Natural killer cell (primary cell): ENCODE results near the gene CLK3. TPM values are rescaled to one million over a fixed set of nuclear protein-coding genes. Genes with fewer than 3 reads are reported as not detected.

ENCODE experiments used
- ATAC-seq, 3 donors: fragments of 150-1000 bp in 2 of 3; fragments of 200-7000 bp in 1 of 3; cut with Tn5 transposase; 1 replicate in 1 of 3; 2 replicates in 2 of 3; pipeline ENCODE4 v1.10.0; 2021; ENCODE audit warnings: mild to moderate bottlenecking in 2 of 3, moderate library complexity in 2 of 3
- DNase-seq, 2 donors: peaks; one replicate each; pipeline versions ENCODE4 v3.0.0 to v3.0.0-alpha.2; 2013 to 2021; ENCODE audit warnings: mixed read lengths in 1 of 2
- H3K27ac ChIP-seq: one replicate; pipeline ENCODE4 v1.5.1; 2013; ENCODE audit warnings: mild to moderate bottlenecking, low read length
- H3K27me3 ChIP-seq: one replicate; pipeline ENCODE4 v1.6.1; 2013; ENCODE audit warnings: low read length; ENCODE audit not compliant: control insufficient read depth, insufficient read depth
- H3K36me3 ChIP-seq: one replicate; pipeline ENCODE4 v1.6.1; 2013; ENCODE audit warnings: low read length; ENCODE audit not compliant: control insufficient read depth, insufficient read depth
- H3K4me1 ChIP-seq: one replicate; pipeline ENCODE4 v1.6.1; 2013; ENCODE audit warnings: low read length; ENCODE audit not compliant: control insufficient read depth, insufficient read depth
- H3K4me3 ChIP-seq: one replicate; pipeline ENCODE4 v1.5.1; 2013; ENCODE audit warnings: low read length
- H3K9me3 ChIP-seq: one replicate; pipeline ENCODE4 v1.6.1; 2013; ENCODE audit warnings: low read length; ENCODE audit not compliant: control insufficient read depth, insufficient read depth
- H3K27ac Mint-ChIP-seq, 2 donors: one replicate each; pipeline ENCODE4 v1.8.0; 2022; ENCODE audit warnings: mild to moderate bottlenecking in 2 of 2, mixed read lengths in 2 of 2, moderate library complexity in 1 of 2
- H3K27me3 Mint-ChIP-seq, 2 donors: one replicate each; pipeline ENCODE4 v1.8.0; 2022; ENCODE audit warnings: low read depth in 2 of 2, mixed read lengths in 2 of 2
- H3K36me3 Mint-ChIP-seq: one replicate; pipeline ENCODE4 v1.8.0; 2022; ENCODE audit warnings: mixed read lengths
- H3K4me1 Mint-ChIP-seq, 2 donors: one replicate each; pipeline ENCODE4 v1.8.0; 2022; ENCODE audit warnings: mixed read lengths in 2 of 2
- H3K4me3 Mint-ChIP-seq: one replicate; pipeline ENCODE4 v1.8.0; 2022; ENCODE audit warnings: mild to moderate bottlenecking, moderate library complexity, mixed read lengths
- H3K9me3 Mint-ChIP-seq, 2 donors: one replicate each; pipeline ENCODE4 v1.8.0; 2022; ENCODE audit warnings: mixed read lengths in 2 of 2
- WGBS: methylation state at CpG from one replicate; pipeline ENCODE4 v1.1.7; 2013; ENCODE audit warnings: missing lambda C conversion rate; ENCODE audit not compliant: insufficient coverage; 5-methylcytosine and 5-hydroxymethylcytosine counted together
- intact Hi-C: fragments of 100-400 bp; cut with micrococcal nuclease; formaldehyde crosslinking; loops from one replicate; pipeline ENCODE4 v1.14.2; 2022
- total RNA-seq, 4 donors: library from RNA; stranded (reverse); fragments of 120-200 nt in 1 of 4; gene quantifications; one replicate each; pipeline versions ENCODE4 v1.2.3 to v1.2.4, GENCODE V29; 2013 to 2022
- TF ChIP-seq, protein P1 (sequence below): fragments of 200-600 bp; IDR thresholded peaks from one replicate; pipeline ENCODE4 v1.8.0; 2022; ENCODE audit warnings: antibody characterized with exemption

The CLK3 gene
- total RNA-seq, 3 donors from 2014 or later (not counting 1 experiment from before 2014, with no cell fraction given) = 288 to 298 (median 293) TPM

DNA sequence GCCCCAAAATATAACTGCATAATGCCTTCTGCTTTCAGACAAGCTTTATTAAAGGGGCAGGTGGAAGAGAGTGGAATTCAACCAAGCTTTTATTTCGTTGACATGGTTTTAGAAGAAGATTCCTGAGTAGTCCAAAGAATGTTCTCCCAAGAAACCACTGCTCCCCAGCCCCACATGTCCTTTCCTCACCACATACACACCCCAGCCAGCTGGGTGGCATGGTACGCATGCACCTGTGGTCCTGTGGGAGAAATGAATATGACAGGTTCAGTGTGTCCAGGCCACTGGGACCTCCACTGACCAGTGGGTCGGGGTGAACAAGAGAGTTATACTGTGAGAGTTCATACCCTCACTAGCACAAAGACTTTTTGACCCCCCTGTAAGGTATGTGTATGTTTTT is 44.4 kb upstream of the CLK3 start:
- no peak overlapping the region for H3K4me3 Mint-ChIP-seq
- peak overlapping the region; percentile 78 to 83 for H3K27ac Mint-ChIP-seq
- peaks cover 38% of the 10 kb centered on the region for H3K36me3 ChIP-seq
- no peaks in the 10 kb centered on the region for H3K27me3 Mint-ChIP-seq
- 100% methylated on average over 1 of the region's 3 CpGs for WGBS
- peaks cover 66 to 69% of the 10 kb centered on the region in 2 donors for H3K4me1 Mint-ChIP-seq
- no peaks in the 10 kb centered on the region for H3K36me3 Mint-ChIP-seq
- H3K4me1 ChIP-seq = peaks cover 21% of the 10 kb centered on the region
- TF ChIP-seq, protein P1, sequence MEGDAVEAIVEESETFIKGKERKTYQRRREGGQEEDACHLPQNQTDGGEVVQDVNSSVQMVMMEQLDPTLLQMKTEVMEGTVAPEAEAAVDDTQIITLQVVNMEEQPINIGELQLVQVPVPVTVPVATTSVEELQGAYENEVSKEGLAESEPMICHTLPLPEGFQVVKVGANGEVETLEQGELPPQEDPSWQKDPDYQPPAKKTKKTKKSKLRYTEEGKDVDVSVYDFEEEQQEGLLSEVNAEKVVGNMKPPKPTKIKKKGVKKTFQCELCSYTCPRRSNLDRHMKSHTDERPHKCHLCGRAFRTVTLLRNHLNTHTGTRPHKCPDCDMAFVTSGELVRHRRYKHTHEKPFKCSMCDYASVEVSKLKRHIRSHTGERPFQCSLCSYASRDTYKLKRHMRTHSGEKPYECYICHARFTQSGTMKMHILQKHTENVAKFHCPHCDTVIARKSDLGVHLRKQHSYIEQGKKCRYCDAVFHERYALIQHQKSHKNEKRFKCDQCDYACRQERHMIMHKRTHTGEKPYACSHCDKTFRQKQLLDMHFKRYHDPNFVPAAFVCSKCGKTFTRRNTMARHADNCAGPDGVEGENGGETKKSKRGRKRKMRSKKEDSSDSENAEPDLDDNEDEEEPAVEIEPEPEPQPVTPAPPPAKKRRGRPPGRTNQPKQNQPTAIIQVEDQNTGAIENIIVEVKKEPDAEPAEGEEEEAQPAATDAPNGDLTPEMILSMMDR = no peak
- H3K9me3 Mint-ChIP-seq = no peaks in the 10 kb centered on the region
- H3K4me3 ChIP-seq = no peak overlapping the region
- no peaks in the 10 kb centered on the region for H3K9me3 ChIP-seq
- intact Hi-C loops = no loop called here
- H3K27ac ChIP-seq = no peak overlapping the region
- DNase-seq (no peak), ATAC-seq (no peak)
- H3K27me3 ChIP-seq = no peaks in the 10 kb centered on the region

DNA sequence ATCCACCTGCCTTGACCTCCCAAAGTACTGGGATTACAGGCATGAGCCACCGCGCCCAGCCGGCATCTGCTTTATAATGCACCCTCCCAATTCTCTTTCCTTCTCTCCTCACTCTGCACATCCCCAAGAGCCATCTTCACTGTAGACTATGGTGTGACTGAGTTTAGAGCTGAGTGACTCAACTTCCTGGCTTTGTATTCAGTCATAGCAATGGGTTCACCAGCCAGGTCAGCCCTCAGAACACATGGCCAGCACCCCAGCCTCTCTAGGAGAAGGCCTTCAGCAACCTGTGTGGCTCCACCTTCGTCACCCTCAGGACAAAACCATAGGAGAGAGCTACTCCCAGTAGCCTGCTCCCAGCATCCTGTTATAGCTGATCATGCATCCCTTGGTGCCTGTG is 41.6 kb upstream of the CLK3 start:
- Mint-ChIP-seq H3K36me3 (peaks cover 5% of the 10 kb centered on the region), H3K27ac (no peak overlapping the region), H3K27me3 (no peaks in the 10 kb centered on the region)

DNA sequence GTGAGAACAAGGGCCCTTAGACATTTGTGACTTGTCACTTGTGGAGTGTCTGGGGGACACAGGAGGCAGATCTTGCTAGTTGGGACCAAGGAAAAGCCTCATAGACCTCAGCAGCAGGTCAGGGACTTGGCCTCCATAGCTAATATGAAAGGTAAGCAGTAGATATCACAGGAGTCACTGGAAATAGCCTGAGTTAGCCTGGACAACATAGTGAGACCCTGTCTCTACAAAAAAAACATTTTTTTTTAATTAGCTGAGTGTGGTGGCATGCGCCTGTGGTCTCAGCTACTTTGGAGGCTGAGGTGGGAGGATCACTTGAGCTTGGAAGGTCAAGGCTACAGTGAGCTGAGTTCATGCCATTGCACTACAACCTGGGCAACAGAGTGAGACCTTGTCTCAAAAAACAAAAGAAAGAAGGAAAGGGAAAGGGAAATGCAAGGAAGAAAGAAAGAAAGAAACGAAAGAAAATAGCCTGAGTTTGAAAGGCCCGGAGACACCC is 37.1 kb upstream of the CLK3 start:
- H3K4me3 Mint-ChIP-seq = no peak overlapping the region
- TF ChIP-seq, protein P1 = no peak
- H3K27me3 ChIP-seq = no peaks in the 10 kb centered on the region
- peaks cover 5% of the 10 kb centered on the region for H3K36me3 Mint-ChIP-seq
- no peaks in the 10 kb centered on the region for H3K4me1 ChIP-seq
- H3K27me3 Mint-ChIP-seq = no peaks in the 10 kb centered on the region
- no peaks in the 10 kb centered on the region for H3K9me3 ChIP-seq
- DNase-seq = no peak
- no peaks in the 10 kb centered on the region for H3K9me3 Mint-ChIP-seq
- no peak overlapping the region for H3K27ac ChIP-seq
- no peak overlapping the region for H3K27ac Mint-ChIP-seq
- no peak for ATAC-seq
- H3K4me3 ChIP-seq = no peak overlapping the region
- H3K4me1 Mint-ChIP-seq = peaks cover 7 to 13% of the 10 kb centered on the region in 2 donors
- peaks cover 58% of the 10 kb centered on the region for H3K36me3 ChIP-seq
- intact Hi-C loops = no loop called here
- WGBS = 97% methylated on average over 3 of the region's 3 CpGs

More for the DNA sequence above, 41.6 kb upstream of the CLK3 start:
- Histone ChIP-seq H3K4me3 (no peak overlapping the region), H3K27me3 (no peaks in the 10 kb centered on the region), H3K36me3 (peaks cover 55% of the 10 kb centered on the region), H3K4me1 (peaks cover 21% of the 10 kb centered on the region), H3K9me3 (no peaks in the 10 kb centered on the region), H3K27ac (no peak overlapping the region)
- ATAC-seq (no peak), DNase-seq (no peak)
- H3K4me1 Mint-ChIP-seq = peaks cover 45 to 48% of the 10 kb centered on the region in 2 donors
- H3K4me3 Mint-ChIP-seq = no peak overlapping the region
- intact Hi-C loops = no loop called here
- TF ChIP-seq, protein P1 = no peak
- H3K9me3 Mint-ChIP-seq = no peaks in the 10 kb centered on the region
- WGBS = over 99% methylated on average over 4 of the region's 4 CpGs

DNA sequence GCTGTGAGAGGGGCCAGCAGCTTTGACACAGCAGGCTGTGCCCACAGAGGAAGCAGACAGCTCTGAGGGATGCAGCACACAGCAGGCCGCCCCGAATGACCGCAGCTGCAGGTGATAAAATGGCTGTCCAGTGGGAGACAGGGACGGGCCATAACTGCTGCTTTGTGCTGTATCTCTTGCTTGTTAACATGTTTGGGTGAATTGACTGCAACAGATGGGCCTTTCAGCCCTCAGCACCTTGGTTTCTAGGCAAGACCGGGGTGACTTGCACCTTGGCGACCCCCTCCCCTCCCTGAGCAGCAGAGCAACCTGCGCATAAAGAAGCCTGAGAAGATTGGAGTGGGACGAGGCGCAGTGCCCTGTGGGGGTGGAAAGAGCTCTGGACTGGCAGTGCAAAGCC is 36.6 kb upstream of the CLK3 start:
- peaks cover 6 to 10% of the 10 kb centered on the region in 2 donors for H3K4me1 Mint-ChIP-seq
- H3K36me3 Mint-ChIP-seq = peaks cover 5% of the 10 kb centered on the region
- Histone ChIP-seq H3K9me3 (no peaks in the 10 kb centered on the region), H3K27ac (no peak overlapping the region), H3K36me3 (peaks cover 61% of the 10 kb centered on the region), H3K4me3 (no peak overlapping the region), H3K27me3 (no peaks in the 10 kb centered on the region), H3K4me1 (no peaks in the 10 kb centered on the region)
- H3K9me3 Mint-ChIP-seq = no peaks in the 10 kb centered on the region
- H3K27ac Mint-ChIP-seq = no peak overlapping the region
- WGBS = over 99% methylated on average over 8 of the region's 9 CpGs
- H3K27me3 Mint-ChIP-seq = no peaks in the 10 kb centered on the region
- no peak for ATAC-seq
- no peak overlapping the region for H3K4me3 Mint-ChIP-seq
- TF ChIP-seq, protein P1 = no peak
- intact Hi-C loops = no loop called here
- DNase-seq = no peak
